A673 (cell line): Measurements from ENCODE around the gene JCHAIN. TPM values are rescaled to one million over a fixed set of nuclear protein-coding genes. Genes with fewer than 3 reads are reported as not detected.

Source experiments
- BruUV-seq: library from RNA; stranded (reverse); fragments of 400-500 nt; replicated peaks from 2 replicates; lab custom pipeline; 2021; lab: Mats Ljungman, UMichigan
- CTCF ChIA-PET: fragments of 300-600 bp; sonication (Branson Sonifier 250); formaldehyde crosslinking; loops from one replicate; lab custom pipeline; 2022; ENCODE audit warnings: antibody characterized with exemption; lab: Charles Lee
- POLR2A ChIA-PET: fragments of 300-600 bp; sonication (Branson Sonifier 250); formaldehyde crosslinking; loops from one replicate; lab custom pipeline; 2022; ENCODE audit warnings: antibody characterized with exemption; ENCODE audit not compliant: low non-redundant PET; lab: Charles Lee
- DNase-seq: peaks from one replicate; pipeline ENCODE4 v3.0.0-alpha.2; 2015; ENCODE audit warnings: low spot score
- H3K27ac ChIP-seq: fragments of 200-600 bp; sonication (generic); 2 replicates; pipeline ENCODE4 v1.5.1; 2016; ENCODE audit warnings: mixed run types, low read depth, mild to moderate bottlenecking, mixed read lengths, antibody characterized with exemption, low read length; ENCODE audit not compliant: poor library complexity, severe bottlenecking
- H3K27me3 ChIP-seq: fragments of 200-600 bp; sonication (generic); replicated peaks from 2 replicates; pipeline ENCODE4 v1.6.1; 2017; ENCODE audit warnings: mixed run types, low read depth, mild to moderate bottlenecking, mixed read lengths, antibody characterized with exemption, low read length; ENCODE audit not compliant: insufficient read depth, poor library complexity
- H3K36me3 ChIP-seq: fragments of 200-600 bp; sonication (generic); 2 replicates; pipeline ENCODE4 v1.6.1; 2016; ENCODE audit warnings: mixed run types, mild to moderate bottlenecking, mixed read lengths, antibody characterized with exemption, low read length; ENCODE audit not compliant: insufficient read depth, poor library complexity, severe bottlenecking
- H3K4me1 ChIP-seq: fragments of 200-600 bp; sonication (generic); 2 replicates; pipeline ENCODE4 v1.6.1; 2017; ENCODE audit warnings: mixed run types, mild to moderate bottlenecking, mixed read lengths, antibody characterized with exemption, low read length; ENCODE audit not compliant: insufficient read depth, poor library complexity, severe bottlenecking
- H3K4me3 ChIP-seq: fragments of 200-600 bp; sonication (generic); 2 replicates; pipeline ENCODE4 v1.5.1; 2016; ENCODE audit warnings: low read depth, mixed run types, mild to moderate bottlenecking, mixed read lengths, low read length; ENCODE audit not compliant: poor library complexity, severe bottlenecking
- H3K9me3 ChIP-seq: fragments of 200-600 bp; sonication (generic); 2 replicates; pipeline ENCODE4 v1.6.1; 2016; ENCODE audit warnings: mixed run types, low read depth, mild to moderate bottlenecking, mixed read lengths, antibody characterized with exemption, low read length; ENCODE audit not compliant: poor library complexity, severe bottlenecking
- CTCF ChIP-seq: fragments of 300-800, 200-600 bp; sonication (generic); conservative IDR thresholded peaks from 2 replicates; pipeline ENCODE4 v1.5.1; 2017; ENCODE audit warnings: low read depth, mild to moderate bottlenecking, antibody characterized with exemption, low read length, moderate library complexity, mixed read lengths
- EZH2 ChIP-seq: fragments of 200-600 bp; sonication (generic); IDR thresholded peaks from 2 replicates; pipeline ENCODE4 v1.6.1; 2017; ENCODE audit warnings: borderline replicate concordance, low read depth, mild to moderate bottlenecking, mixed read lengths, antibody characterized with exemption, low read length; ENCODE audit not compliant: poor library complexity, severe bottlenecking
- intact Hi-C: fragments of 100-400 bp; cut with micrococcal nuclease; formaldehyde crosslinking; loops from one replicate; pipeline ENCODE4 v1.10.0; 2022; ENCODE audit not compliant: unreplicated experiment
- total RNA-seq: library from RNA; stranded (reverse); gene quantifications from 2 replicates; pipeline ENCODE4 v1.2.3, GENCODE V29; 2021

The JCHAIN gene
- total RNA-seq, 1 experiment from 2014 or later = not detected

- no peaks in the 10 kb centered on the region for H3K9me3 ChIP-seq
- H3K4me3 ChIP-seq = no peak overlapping the region
- no peak overlapping the region for H3K27ac ChIP-seq
- no TSS peak for BruUV-seq
- no peaks in the 10 kb centered on the region for H3K27me3 ChIP-seq
- TF ChIP-seq EZH2 (no peak), CTCF (no peak)
- intact Hi-C loops = no loop called here
- no peaks in the 10 kb centered on the region for H3K36me3 ChIP-seq
- DNase-seq = no peak
- CTCF ChIA-PET = no interaction called here
- POLR2A ChIA-PET = no interaction called here
- no peaks in the 10 kb centered on the region for H3K4me1 ChIP-seq
Measured at GRCh38 chr4:70713453-70714078, 47.3 kb upstream of the JCHAIN start.

GRCh38 chr4:70712604-70713452 is 46.5 kb upstream of the JCHAIN start:
- TF ChIP-seq CTCF = no peak
- TF ChIP-seq EZH2 = no peak
- H3K27ac ChIP-seq = no peak overlapping the region
- POLR2A ChIA-PET = no interaction called here
- CTCF ChIA-PET = no interaction called here
- H3K4me3 ChIP-seq = no peak overlapping the region
- no TSS peak for BruUV-seq
- intact Hi-C loops = no loop called here
- no peaks in the 10 kb centered on the region for H3K4me1 ChIP-seq
- H3K9me3 ChIP-seq = no peaks in the 10 kb centered on the region
- no peak for DNase-seq
- no peaks in the 10 kb centered on the region for H3K27me3 ChIP-seq
- no peaks in the 10 kb centered on the region for H3K36me3 ChIP-seq

- H3K9me3 ChIP-seq = no peaks in the 10 kb centered on the region
- no peak for TF ChIP-seq EZH2
- no peak for TF ChIP-seq CTCF
- no peak overlapping the region for H3K27ac ChIP-seq
- DNase-seq = no peak
- BruUV-seq = no TSS peak
- intact Hi-C loops = no loop called here
- ChIA-PET CTCF (no interaction called here), POLR2A (no interaction called here)
- no peak overlapping the region for H3K4me3 ChIP-seq
- H3K27me3 ChIP-seq = no peaks in the 10 kb centered on the region
- H3K4me1 ChIP-seq = no peaks in the 10 kb centered on the region
- H3K36me3 ChIP-seq = no peaks in the 10 kb centered on the region
Measured at GRCh38 chr4:70712150-70712549, 45.8 kb upstream of the JCHAIN start.
